Measurements from ENCODE around the gene ATAT1.
"Not testable (repeated sequence)": the region's sequence is repeated elsewhere in the genome, so short reads cannot be mapped to it uniquely, and the experiment has no call there.

Gene ATAT1

DNA sequence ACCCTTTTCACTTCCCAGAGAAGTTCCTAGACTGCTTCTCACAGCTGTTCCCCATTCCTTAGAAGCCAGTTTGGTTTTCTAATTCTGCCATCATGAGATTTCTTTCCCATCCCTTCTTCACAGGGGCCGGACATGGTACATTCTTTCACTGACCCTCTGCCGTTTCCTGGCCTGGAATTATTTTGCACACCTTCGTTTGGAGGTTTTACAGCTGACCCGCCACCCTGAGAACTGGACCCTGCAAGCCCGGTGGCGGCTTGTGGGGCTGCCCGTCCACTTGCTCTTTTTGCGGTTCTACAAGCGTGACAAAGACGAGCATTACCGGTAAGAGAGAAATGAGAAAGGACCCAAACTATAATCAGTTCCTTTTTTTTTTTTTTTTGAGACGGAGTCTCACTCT, 24.5 kb downstream of the ATAT1 start:
- DNase-seq (ENCODE audit: low read depth), result no peak

DNA sequence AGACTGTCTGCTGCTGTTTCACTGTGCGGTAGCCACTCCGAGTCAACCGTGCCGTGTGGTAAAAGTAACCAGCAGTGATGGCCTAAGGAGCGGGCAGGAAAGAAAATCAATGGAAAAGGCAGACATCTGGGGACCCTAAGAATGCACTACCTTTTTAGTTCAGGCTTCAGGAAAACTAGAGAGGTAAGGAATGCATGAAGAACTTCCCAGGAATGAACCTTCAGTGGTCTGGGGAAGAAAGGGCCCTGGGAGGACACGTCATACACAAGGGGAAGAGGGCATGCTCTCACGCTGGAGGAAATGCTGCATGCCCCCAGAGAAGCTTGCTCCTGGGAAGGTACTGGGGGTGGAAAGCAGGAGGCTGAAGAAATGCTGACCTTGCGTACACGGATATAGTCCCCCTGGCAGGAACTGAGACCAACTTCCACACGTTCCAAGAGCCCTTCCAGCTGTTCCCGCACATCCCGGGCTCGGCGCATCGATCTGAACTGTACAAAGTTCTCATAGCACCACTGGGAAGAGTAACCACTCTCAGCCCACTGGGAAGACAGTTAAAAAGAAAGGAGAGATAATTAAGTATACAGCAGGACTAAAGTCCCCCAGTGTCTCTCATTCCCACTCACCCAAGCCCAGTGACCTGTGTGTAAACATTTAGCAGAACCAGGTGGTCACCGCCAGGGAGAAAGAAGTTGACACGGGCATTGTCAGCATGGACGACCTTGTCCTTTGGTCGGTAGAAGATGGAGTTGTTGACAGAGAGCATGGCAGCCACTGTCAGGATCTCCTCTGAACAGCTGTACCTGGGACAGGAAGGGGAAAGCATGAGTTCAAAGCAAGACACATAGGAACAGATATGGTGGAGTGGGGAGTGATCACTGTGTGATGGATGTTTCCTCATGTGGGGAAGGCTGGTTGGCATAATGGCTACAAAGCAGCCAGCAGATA, 28.4 kb downstream of the ATAT1 start:
- no peak for DNase-seq (ENCODE audit: low read depth)

DNA sequence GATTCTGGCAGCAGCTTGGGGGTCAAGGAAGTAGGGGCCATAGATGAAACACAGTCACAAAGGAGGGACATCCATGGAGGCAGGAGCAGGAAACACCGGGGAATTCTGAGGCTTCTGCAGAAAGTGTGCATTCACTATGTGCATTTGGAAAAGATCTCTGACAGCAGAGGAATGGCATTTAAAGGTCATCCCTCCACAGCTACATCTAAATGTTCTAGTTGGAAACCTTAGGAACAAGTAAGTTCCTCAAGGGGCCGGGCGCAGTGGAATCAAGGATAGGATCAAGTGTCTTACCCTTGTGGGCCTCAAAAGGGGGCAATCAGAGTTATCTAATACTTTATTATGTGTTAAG, 29.0 kb downstream of the ATAT1 start:
- no peak for DNase-seq (ENCODE audit: low read depth)

DNA sequence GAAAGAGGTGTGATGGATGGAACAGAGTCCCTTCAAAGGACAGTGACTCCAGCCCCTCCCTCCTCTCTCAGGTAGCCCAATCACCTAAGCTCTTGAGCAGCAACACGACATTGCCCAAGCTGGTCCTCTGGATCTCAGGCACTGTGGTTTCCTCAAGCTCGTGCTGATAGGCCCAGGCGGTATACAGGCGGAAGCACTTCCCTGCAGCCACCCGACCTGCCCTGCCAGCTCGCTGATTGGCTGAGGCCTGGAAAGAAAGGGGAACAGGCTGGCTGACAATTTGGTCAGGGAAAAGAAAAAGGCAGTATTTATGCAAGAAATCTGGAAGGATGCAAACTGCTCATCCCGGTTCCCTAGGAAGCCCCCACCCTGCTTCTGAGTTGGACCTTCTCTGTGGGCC, 29.8 kb downstream of the ATAT1 start:
- no peak for DNase-seq (ENCODE audit: low read depth)

DNA sequence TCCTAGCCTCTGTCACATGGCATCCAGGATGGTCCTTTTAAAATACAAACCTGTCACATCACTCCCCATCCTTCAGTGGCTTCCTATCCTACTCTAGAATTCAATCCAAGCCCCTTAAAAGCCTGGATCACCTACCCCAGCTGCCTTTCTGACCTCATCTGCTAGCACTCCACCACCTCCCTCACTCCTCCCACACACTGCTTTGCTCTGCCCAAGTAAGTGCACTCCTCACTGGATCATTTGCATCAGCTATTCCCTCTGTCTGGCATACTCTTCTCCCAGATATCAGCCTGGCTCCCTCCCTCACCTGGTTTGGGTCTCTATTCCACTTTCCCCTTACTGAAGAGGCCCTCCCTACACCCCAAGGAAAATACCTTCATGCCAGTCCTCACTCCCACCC, 30.8 kb downstream of the ATAT1 start:
- no peak for DNase-seq (ENCODE audit: low read depth)

DNA sequence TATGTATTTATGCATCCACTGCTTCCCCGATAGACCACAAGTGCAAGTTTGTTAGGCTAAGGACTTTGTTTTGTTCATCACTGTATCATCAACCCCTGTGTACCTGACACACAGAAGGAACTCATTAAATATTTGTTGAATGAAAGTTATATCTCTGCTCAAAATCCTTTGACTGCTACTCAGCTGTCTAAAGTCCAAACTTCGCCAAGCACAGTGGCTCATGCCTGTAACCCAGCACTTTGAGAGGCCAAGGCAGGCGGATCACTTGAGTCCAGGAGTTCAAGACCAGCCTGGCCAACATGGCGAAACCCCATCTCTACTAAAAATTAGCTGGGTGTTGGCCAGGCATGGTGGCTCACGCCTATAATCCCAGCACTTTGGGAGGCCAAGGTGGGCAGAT, 31.2 kb downstream of the ATAT1 start:
- not testable (repeated sequence) for DNase-seq (ENCODE audit: low read depth)

DNA sequence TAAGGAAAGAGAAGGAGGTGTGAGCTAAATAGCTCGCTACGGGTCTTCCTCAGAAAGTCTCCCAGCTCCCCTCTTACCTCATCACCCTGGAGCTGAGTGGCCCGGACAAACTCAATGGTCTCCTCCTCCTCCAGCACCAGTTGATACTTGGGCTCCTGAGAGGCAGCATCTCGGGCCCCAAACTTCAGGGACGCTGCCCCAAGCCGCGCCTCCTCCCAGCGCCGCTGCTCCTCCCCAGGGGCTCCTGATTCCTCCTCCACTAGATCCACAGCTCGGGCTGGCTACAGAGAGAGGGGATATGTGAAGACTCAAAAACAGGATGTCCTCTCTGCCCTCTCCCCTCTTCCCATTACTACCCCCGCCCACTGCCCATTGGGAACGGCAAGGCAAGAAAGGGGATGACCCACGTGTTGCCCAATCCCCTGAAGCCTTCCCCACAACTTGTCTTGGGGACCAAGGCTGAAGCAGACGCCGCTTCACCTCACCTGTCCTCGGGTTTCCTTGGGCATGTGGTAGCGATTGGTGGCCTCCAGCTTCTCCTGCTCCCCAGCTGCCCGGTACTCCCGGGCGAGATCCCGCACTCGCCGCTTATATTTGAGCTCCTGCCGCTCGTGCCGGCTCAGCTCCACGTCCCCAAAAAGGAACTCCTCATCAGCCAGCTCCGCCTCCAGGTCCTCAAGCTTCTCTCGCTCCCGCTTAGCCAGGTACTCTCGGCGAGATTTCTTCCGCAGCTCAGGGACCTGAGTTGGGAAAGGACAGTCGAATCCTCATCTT, 38.5 kb downstream of the ATAT1 start:
- no peak for DNase-seq (ENCODE audit: low read depth)

DNA sequence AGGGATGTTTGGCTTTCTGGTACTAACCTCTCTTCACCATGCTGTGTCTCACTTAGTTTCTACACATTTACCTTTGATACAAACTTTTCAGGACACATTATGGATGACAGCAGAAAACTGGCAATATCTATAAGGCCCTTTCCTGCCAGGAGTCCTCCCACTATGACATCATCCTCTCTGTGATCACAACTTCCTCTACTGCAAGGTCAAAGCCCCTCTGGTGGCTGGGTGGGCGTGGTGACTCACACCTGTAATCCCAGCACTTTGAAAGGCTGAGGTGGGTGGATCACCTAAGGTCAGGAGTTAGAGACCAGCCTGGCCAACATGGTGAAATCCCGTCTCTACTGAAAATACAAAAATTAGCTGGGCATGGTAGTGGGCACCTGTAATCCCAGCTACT, 39.6 kb downstream of the ATAT1 start:
- not testable (repeated sequence) for DNase-seq (ENCODE audit: low read depth)

DNA sequence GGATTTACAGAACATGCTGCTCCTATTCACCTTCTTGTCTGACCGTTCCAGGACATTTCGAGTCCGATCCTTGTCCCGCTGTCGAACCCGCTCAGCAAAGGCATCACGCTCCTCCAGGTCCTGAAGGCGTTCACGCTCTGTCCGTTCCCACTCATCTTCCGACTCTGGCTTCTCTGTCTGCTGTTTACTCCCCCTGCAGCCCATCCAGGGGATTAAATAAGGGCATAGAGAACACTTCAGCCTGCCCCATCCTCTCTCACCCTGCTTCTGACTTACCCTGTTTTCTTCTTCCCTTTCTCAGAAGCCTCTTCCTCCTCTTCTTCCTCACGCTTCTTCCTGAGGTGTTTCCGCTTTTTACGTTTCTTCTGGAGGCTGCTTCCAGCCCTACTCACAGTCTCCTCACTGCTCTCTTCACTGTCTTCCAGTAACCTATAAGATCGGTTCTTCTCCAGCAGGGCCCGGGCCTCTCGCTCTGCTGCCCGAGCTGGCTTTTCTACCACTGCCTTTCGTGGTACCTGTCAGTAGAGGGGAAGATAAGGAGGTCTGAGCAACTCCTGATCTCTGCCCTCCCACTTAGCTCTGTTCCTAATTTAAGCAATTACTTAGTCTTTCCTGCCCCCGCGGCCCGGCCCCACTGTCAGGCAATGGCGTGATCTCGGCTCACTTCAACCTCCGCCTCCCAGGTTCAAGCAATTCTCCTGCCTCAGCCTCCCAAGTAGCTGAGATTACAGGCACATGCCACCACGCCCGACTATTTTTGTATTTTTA, 44.3 kb downstream of the ATAT1 start:
- no peak for DNase-seq (ENCODE audit: low read depth)

DNA sequence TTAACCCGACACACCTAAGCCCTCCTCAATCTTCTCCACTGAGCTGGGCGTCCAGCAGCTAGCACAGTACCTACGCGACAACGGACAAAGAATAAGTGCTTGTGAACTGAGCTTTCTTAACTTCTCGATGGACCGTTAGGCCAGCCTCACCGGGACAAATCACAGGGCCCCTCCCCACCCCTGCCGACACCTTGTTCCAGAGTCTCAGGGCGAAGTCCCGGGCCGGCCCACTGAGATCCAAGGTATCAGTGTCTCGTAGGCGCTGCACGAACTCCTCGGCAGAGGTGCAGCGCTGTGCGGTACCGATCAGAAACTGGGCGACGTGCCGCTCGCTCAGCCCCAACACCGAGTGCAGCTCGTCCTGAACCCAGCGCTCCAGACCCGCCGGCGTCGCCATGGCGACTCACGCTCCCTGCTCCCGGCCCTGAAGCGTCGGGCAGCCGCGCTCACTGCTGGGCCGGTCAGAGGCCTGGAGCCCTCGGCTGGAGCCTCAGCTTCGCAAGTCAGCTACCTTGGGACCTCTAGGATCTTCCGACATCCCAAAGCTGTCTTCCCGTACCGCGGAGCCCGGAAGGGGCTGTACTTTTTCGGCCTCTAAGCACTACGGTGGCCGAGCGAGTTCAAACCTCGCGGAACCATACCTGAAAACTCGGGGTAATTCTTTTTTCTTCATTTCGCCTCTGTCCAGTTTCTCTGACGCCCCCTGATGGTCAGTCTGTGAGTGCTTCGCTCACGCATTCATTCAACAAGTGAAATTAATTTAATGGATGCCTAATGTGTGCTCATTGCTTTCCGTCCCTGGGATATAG, 46.0 kb downstream of the ATAT1 start, which contains the start of gene DHX16:
TSS of gene DHX16 (minus strand) at position 562 of the 809 bp plus-strand sequence. CDS start at position 397, 165 bp downstream.
- DNase-seq (ENCODE audit: low read depth), result peak; percentile 95

DNA sequence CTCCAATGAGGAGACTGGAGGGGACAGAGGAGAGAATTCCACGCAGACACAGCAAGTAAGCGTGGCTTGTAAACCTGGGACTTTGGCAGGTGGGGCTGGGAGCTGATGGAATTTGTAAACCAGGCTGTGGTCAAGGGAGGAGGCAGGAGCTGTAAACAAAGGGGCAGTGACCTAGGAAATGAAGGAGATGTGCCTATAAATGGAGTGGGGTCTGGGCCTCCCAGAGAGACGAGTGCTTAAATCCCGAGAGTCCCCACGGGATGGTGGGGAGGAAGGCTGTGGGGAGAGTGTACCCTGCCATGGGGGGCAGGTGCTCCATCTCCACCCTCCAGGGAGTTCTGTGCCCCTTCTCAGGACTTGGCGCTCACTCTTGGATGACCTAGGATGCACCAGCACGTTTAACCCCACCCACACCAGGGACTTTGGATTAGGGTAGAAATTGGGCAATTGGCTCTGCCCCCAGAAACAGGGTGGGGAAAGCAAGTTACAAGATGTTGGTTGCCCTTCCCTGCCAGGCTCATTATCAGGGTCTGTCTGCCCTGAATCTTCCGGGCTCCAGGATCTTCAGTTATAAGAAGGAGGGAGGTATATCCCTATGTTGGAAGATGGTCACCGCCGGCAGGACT, 50.1 kb downstream of the ATAT1 start:
- no peak for DNase-seq (ENCODE audit: low read depth)

DNA sequence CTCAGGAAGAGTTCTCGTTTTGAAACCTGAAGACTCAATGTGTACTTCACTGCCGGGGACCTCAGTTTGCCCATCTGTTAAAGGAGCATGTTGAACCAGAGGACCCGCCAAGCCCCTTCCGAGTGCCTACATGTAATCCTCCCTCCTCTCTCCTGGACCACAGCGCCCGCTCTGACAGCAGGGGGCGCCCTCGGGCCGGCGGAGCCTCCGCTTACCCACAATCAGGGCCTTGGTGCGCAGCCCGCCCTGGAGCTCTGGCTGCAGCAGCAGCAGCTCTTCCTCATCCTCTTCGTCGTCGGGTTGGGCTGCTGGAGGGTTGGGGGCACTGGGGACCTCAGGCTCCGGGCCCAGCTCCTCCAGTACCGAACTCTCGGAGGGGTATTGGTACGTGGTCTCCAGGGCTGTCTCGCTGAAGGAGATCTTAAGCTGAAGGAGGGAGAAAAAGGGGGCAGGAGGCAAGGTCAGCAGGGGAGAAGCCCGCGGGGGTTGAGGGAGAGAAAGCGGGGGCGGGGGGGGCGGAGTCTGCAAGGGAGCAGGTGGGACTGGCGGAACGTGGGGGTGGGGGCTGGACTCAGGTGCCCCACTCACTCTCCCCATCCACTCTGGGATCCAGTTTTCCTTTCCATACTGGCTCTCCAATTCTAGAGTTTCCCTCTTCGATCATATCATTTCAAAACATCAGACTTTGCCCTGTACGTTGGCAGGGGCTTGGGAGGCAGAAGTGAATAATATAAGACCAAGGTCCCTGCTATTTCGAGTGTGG, 52.5 kb downstream of the ATAT1 start:
- DNase-seq (ENCODE audit: low read depth), result peak; percentile 64

DNA sequence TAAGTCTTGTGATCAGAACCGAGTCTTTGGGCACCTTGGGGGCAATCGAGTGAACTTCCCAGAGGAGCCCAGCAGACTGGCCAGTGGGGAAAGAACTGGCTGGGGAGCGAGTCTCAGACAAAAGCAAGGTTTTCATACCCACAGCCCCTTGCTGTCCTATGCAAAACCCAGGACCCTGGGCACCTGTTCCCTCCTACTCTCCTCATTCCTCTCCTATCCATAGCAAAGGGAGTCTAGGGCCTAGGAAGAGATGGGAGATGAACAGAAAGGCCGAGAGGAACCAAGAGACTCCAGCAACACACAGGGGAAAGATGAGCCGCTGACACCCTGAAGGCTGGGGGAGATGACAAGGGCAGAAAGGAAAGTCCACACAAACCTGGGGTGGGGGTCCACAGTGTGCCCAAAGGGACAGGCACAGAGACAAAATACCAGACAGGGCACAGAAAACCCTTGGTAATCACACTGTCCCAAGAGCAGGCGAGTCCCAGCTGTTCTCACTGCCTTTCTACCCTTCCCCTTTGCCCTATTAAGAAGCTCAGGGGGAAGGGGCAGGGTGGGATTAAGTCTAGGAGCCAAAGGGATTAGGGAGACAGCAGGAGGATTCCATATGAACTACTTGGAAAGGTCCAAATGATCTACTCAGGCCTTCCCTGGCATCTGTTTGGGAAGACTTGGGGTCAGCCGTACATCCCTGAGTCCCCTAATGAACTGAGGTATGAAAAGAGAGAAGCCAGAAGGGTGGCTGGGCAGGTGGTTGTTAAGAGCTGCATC, 53.3 kb downstream of the ATAT1 start:
- DNase-seq (ENCODE audit: low read depth), result no peak

DNA sequence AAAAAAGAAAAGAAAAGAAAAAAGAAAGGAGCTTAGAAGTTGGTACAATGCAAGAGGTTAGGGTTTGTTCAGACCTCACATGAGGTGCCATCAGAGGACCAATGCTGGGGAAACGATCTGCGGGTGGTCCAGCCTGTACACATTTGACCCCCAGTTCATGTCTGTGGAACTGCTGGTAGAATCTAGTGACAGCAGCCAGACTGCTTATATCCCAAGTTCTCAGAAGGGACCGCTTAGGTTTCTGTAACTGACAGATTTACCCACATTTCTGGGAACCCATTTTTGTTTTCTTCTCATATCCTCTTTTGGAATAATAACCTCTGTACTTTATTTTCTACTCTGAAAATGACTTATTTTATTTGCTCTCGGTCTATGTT, 55.1 kb downstream of the ATAT1 start:
- no peak for DNase-seq (ENCODE audit: low read depth)

DNA sequence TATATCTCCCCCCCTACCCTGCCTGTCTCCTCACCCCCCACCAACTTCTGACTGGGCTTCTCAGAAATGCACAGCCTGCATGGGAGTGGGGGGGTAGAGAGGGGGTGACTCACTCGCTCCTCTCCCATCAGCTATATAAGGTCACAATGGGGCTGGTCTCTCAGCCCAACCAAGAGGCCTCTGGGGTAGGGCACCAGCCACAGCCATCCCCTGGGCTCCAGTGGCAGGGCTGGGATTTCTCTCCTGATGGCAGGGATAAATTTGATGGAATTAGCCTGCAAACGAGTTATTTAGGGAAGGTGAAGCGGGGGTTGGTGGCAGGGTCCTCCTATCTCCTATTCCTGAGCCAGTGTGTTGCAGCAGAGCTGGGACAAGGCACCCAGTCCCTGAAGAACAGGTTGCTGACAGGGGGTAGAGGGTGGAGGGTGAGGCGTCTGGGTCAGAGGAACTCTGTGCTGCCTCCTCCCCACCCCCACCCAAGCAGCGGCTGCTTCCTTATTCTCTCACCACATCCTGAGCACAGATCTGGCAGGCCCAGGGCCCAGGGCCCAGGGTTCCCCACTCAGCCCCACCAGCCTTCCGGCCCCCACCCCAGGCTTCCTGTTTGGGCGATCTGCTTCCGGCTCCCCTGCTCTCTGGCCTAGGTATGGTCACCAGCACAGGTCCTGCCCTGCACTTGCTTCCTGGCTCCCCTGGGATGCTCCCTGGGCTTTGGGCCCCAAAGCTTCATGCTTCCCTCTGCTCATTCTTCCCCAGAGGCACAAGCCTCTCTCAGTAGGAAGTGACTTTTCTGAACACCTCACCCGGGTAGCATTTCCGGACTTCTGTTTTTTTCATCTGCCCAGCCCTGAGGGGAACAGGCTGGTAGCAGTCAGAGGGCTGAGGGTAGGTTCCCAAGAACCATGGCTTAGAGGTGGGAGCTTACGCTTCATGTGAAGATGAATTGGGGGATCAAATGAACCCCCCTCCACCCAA, 55.8 kb downstream of the ATAT1 start:
- no peak for DNase-seq (ENCODE audit: low read depth)

DNA sequence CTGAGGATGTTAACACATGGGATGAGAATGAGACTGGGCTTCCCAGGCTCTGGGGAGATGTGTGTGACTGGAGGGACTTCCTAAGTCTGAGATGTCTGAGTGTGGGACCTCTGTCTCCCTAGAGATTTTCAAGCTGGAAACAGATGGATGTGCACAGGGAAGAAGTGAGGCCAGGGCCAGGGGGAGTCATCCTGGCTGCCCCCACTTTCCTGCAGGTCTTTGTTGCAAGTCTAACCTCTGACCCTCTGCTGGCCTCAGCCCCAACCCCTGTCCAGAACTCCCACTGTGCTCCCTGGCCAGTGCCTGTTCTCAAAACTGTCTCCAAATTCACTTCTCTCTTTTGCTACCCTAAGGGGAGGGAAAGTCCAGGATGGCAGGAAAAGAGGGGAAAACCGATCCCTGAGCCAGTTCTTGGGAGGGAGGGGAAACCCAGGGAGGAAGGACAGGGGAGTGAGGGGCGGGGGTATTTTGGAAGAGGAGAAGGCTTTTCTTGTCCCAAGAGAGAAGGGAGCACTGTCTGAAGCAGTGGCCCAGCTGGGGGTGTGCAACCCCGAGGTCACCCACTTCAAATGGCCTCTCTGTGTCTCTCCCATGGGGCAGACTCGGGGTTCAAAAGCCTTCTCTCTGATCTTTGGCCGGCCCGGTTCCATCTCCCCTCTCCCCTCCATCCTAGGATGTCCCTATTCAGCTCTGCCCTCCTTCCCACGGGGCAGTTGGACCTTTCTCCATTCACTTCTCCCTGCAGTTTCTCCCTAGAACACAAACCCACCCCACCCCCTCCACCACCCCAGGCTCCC, 56.7 kb downstream of the ATAT1 start:
- DNase-seq (ENCODE audit: low read depth), result no peak

DNA sequence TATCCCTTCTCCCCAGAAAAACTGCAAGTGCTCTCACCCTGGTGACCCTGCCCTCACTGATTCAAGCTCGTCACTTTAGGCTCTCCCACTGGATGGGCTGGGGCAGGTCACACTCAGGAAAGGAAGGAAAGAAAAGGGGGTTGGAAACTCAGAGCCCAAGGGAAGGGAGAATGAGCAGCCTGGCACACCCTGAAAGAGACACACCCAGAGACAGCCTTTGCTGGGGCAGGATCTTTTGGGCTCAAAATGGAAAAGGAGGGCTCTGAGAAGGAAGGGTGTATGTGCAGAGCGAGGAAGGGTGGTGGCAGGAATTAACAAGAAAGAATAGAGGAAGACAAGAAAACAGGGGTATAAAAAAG, 57.3 kb downstream of the ATAT1 start:
- DNase-seq (ENCODE audit: low read depth), result no peak

Data from fibroblast of the conjunctiva (primary cell).